ENCODE data around the gene TTL. TPM values are rescaled to one million over a fixed set of nuclear protein-coding genes. Genes with fewer than 3 reads are reported as not detected.
"Not testable (repeated sequence)": the region's sequence is repeated elsewhere in the genome, so short reads cannot be mapped to it uniquely, and the experiment has no call there.

The TTL gene
- polyA plus RNA-seq, 3 donors: 2.7 to 13.9 (median 5.4) TPM

GRCh38 chr2:112500850-112501484 lies 19.0 kb downstream of the TTL start:
- H3K27ac Mint-ChIP-seq; intact Hi-C loops (cut with micrococcal nuclease): not testable (repeated sequence)
- peaks cover 1 to 24% of the 10 kb centered on the region in 2 donors for H3K36me3 ChIP-seq (replicated peaks in 1 of 2; ENCODE audit: control insufficient read depth in 1 of 2, insufficient read depth in 2 of 2, low read length in 2 of 2)

GRCh38 chr2:112509239-112509998 lies 27.5 kb downstream of the TTL start:
- H4K20me1 ChIP-seq (ENCODE audit: insufficient read depth, low read length); intact Hi-C loops (cut with micrococcal nuclease); H3K4me3 ChIP-seq (replicated peaks in 1 of 3; ENCODE audit: low read depth in 2 of 3, low read length in 3 of 3); DNase-seq; H3K27me3 ChIP-seq (ENCODE audit: control insufficient read depth in 2 of 2, insufficient read depth in 2 of 2, low read length in 2 of 2); H3K4me1 Mint-ChIP-seq; H3K79me2 ChIP-seq (ENCODE audit: insufficient read depth, low read length); H3K27me3 Mint-ChIP-seq (ENCODE audit: low read depth in 3 of 3); H2AFZ ChIP-seq (ENCODE audit: insufficient read depth, low read depth, low read length, poor library complexity, severe bottlenecking); H3K9me3 Mint-ChIP-seq; H3K9ac ChIP-seq (ENCODE audit: insufficient read depth, low read length, poor library complexity, severe bottlenecking); H3K4me3 Mint-ChIP-seq; H3K4me2 ChIP-seq (replicated peaks; ENCODE audit: extremely low read depth, low read length, poor library complexity, severe bottlenecking); H3K27ac Mint-ChIP-seq; H3K4me1 ChIP-seq (ENCODE audit: control insufficient read depth in 1 of 2, insufficient read depth in 2 of 2, low read length in 2 of 2); H3K27ac ChIP-seq (ENCODE audit: low read depth in 1 of 2, low read length in 2 of 2); H3K9me3 ChIP-seq (replicated peaks in 1 of 2; ENCODE audit: control insufficient read depth in 1 of 2, insufficient read depth in 1 of 2, low read length in 2 of 2): not testable (repeated sequence)
- peaks cover 27 to 38% of the 10 kb centered on the region in 2 donors for H3K36me3 Mint-ChIP-seq
- 97% methylated on average over 15 of the region's 32 CpGs for WGBS (ENCODE audit: insufficient coverage)
- peaks cover 15 to 39% of the 10 kb centered on the region in 2 donors for H3K36me3 ChIP-seq (replicated peaks in 1 of 2; ENCODE audit: control insufficient read depth in 1 of 2, insufficient read depth in 2 of 2, low read length in 2 of 2)

More at GRCh38 chr2:112500850-112501484, 19.0 kb downstream of the TTL start:
- H3K27me3 ChIP-seq (ENCODE audit: control insufficient read depth in 2 of 2, insufficient read depth in 2 of 2, low read length in 2 of 2); H3K9me3 ChIP-seq (replicated peaks in 1 of 2; ENCODE audit: control insufficient read depth in 1 of 2, insufficient read depth in 1 of 2, low read length in 2 of 2); H3K79me2 ChIP-seq (ENCODE audit: insufficient read depth, low read length); H3K4me3 ChIP-seq (replicated peaks in 1 of 3; ENCODE audit: low read depth in 2 of 3, low read length in 3 of 3); H3K9ac ChIP-seq (ENCODE audit: insufficient read depth, low read length, poor library complexity, severe bottlenecking); H3K4me2 ChIP-seq (replicated peaks; ENCODE audit: extremely low read depth, low read length, poor library complexity, severe bottlenecking); H4K20me1 ChIP-seq (ENCODE audit: insufficient read depth, low read length); H3K27ac ChIP-seq (ENCODE audit: low read depth in 1 of 2, low read length in 2 of 2); H3K9me3 Mint-ChIP-seq; H3K27me3 Mint-ChIP-seq (ENCODE audit: low read depth in 3 of 3); H3K4me1 Mint-ChIP-seq; H2AFZ ChIP-seq (ENCODE audit: insufficient read depth, low read depth, low read length, poor library complexity, severe bottlenecking); H3K4me3 Mint-ChIP-seq; H3K4me1 ChIP-seq (ENCODE audit: control insufficient read depth in 1 of 2, insufficient read depth in 2 of 2, low read length in 2 of 2): not testable (repeated sequence)
- no CpG with 5 or more reads among the region's 10 CpGs for WGBS (ENCODE audit: insufficient coverage)
- peaks cover 22 to 33% of the 10 kb centered on the region in 2 donors for H3K36me3 Mint-ChIP-seq
- TF ChIP-seq CTCF (IDR thresholded peaks at IDR 0.05): peak; percentile 41
- DNase-seq: peak; percentile 36 to 54 (median 50)

Data from CD14-positive monocyte (primary cell).